ENCODE results near the gene GRID1. TPM values are rescaled to one million over a fixed set of nuclear protein-coding genes. Genes with fewer than 3 reads are reported as not detected.

The GRID1 gene
- total RNA-seq, 1 experiment from 2014 or later: not detected

DNA sequence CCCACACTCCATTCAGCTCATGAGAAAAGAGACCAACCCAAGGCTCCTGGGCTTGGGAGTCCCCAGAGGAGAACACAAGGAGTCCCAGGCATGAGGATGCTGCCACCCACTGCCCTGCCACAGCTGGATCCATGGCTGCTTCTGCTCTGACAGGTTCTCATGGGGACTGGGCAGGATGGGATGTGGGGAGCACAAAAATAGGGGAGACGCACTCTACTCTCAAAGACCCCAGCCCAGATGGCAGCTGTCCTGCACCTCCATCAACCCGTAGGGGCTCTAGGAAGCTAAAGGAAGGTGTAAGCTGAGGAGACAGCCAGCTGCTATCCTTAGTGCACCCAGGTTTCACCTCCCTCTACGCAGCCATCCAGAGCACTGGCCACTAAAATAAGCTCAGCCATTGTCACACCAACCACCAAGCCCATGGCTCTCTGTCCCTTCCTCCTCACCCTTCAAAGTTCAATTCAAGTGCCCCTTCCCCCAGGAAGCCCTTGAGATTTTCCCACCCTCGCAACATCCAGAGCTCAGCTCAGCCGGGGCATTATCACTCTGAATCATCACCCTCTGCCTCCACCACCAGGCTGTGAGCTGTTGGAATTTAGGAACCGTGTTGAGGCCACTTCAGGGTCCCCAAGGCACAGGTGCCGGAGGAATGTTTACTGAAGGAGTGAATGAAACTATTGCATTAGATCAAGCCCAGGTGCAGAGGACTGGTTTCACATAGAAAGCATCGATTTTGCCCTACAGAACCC, 142.1 kb downstream of the GRID1 start:
- Histone ChIP-seq H3K9me3 (ENCODE audit: insufficient read depth, low read depth) (no peaks in the 10 kb centered on the region), H3K79me2 (ENCODE audit: low read depth) (no peaks in the 10 kb centered on the region), H3K27ac (no peak overlapping the region), H3K4me2 (no peak overlapping the region), H3F3A (ENCODE audit: insufficient read depth, low read depth) (no peaks in the 10 kb centered on the region), H2AFZ (no peak overlapping the region), H3K9me2 (ENCODE audit: insufficient read depth) (no peaks in the 10 kb centered on the region), H3K4me3 (no peak overlapping the region), H3K36me3 (ENCODE audit: low read depth) (no peaks in the 10 kb centered on the region), H3K27me3 (ENCODE audit: insufficient read depth, low read depth) (peaks cover 6% of the 10 kb centered on the region; the same call in 1 of the 2 replicates), H4K20me1 (ENCODE audit: insufficient read depth) (no peaks in the 10 kb centered on the region), H3K4me1 (replicated peaks; ENCODE audit: insufficient read depth) (no peaks in the 10 kb centered on the region)
- DNase-seq: no peak
- no TSS peak for BruUV-seq (replicated peaks)
- intact Hi-C loops (cut with micrococcal nuclease; ENCODE audit: unreplicated experiment): no loop called here
- ChIA-PET POLR2A (ENCODE audit: unreplicated experiment) (no interaction called here), CTCF (no interaction called here)
- TF ChIP-seq EZH2 (IDR thresholded peaks at IDR 0.05; ENCODE audit: low read depth) (no peak), CTCF (conservative IDR thresholded peaks at IDR 0.05) (no peak)

DNA sequence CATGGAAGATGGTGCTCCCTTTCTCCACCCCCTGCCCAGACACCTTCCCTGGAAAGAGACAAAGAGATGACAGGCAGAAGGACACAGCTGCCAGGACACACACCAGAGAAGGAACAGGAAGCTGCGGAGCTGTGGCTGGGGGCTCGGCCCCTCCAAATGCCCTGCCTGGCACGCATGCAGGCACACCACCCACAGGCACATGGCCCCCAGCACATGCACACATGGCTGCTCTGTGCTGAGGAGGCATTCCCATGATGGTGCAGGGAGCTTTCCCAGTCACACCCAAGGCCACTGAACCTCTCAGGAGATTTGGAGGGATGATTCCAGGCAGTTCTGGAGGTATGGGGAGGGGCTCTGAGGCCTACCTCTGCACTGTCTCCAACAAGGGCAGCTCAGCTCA, 143.3 kb downstream of the GRID1 start:
- intact Hi-C loops (cut with micrococcal nuclease; ENCODE audit: unreplicated experiment): no loop called here
- H3K27ac ChIP-seq: no peak overlapping the region

DNA sequence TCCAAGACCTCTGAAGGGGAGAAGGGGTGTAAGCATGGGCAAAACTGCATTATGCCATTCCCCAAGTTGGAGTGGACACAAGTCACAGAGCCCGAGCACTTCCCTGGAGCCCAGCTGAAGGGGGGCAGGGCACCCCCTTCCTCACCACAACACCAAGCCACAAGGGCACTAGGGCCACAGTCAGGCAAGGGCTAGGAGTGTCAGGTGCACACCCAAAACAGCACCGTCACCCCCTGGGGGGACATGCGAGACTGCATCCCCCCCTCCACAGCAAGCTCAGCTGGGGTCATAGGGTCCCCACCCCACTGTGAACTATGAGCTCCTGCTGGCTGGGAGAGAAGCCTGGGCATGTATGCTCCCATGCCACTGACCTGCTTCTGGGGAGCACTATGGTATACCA, 143.9 kb downstream of the GRID1 start:
- Histone ChIP-seq H3K9me3 (ENCODE audit: insufficient read depth, low read depth) (no peaks in the 10 kb centered on the region), H4K20me1 (ENCODE audit: insufficient read depth) (no peaks in the 10 kb centered on the region), H3K4me3 (no peak overlapping the region), H3K4me2 (no peak overlapping the region), H3K79me2 (ENCODE audit: low read depth) (no peaks in the 10 kb centered on the region), H3K36me3 (ENCODE audit: low read depth) (no peaks in the 10 kb centered on the region), H3K9me2 (ENCODE audit: insufficient read depth) (no peaks in the 10 kb centered on the region), H3F3A (ENCODE audit: insufficient read depth, low read depth) (no peaks in the 10 kb centered on the region), H3K27ac (no peak overlapping the region), H2AFZ (no peak overlapping the region), H3K27me3 (ENCODE audit: insufficient read depth, low read depth) (peaks cover 6% of the 10 kb centered on the region; the same call in 1 of the 2 replicates), H3K4me1 (replicated peaks; ENCODE audit: insufficient read depth) (no peaks in the 10 kb centered on the region)
- DNase-seq: no peak
- no TSS peak for BruUV-seq (replicated peaks)
- ChIA-PET POLR2A (ENCODE audit: unreplicated experiment) (no interaction called here), CTCF (no interaction called here)
- TF ChIP-seq CTCF (conservative IDR thresholded peaks at IDR 0.05) (no peak), EZH2 (IDR thresholded peaks at IDR 0.05; ENCODE audit: low read depth) (no peak)
- intact Hi-C loops (cut with micrococcal nuclease; ENCODE audit: unreplicated experiment): no loop called here

More for the DNA sequence above, 143.3 kb downstream of the GRID1 start:
- Histone ChIP-seq H3K9me3 (ENCODE audit: insufficient read depth, low read depth) (no peaks in the 10 kb centered on the region), H3K4me3 (no peak overlapping the region), H3K79me2 (ENCODE audit: low read depth) (no peaks in the 10 kb centered on the region), H3K36me3 (ENCODE audit: low read depth) (no peaks in the 10 kb centered on the region), H3K4me2 (no peak overlapping the region), H3K9me2 (ENCODE audit: insufficient read depth) (no peaks in the 10 kb centered on the region), H4K20me1 (ENCODE audit: insufficient read depth) (no peaks in the 10 kb centered on the region), H3K27me3 (ENCODE audit: insufficient read depth, low read depth) (peaks cover 6% of the 10 kb centered on the region; the same call in 1 of the 2 replicates), H3K4me1 (replicated peaks; ENCODE audit: insufficient read depth) (no peaks in the 10 kb centered on the region), H3F3A (ENCODE audit: insufficient read depth, low read depth) (no peaks in the 10 kb centered on the region), H2AFZ (no peak overlapping the region)
- DNase-seq: no peak
- ChIA-PET CTCF (no interaction called here), POLR2A (ENCODE audit: unreplicated experiment) (no interaction called here)
- BruUV-seq (replicated peaks): no TSS peak
- no peak for TF ChIP-seq EZH2 (IDR thresholded peaks at IDR 0.05; ENCODE audit: low read depth)

DNA sequence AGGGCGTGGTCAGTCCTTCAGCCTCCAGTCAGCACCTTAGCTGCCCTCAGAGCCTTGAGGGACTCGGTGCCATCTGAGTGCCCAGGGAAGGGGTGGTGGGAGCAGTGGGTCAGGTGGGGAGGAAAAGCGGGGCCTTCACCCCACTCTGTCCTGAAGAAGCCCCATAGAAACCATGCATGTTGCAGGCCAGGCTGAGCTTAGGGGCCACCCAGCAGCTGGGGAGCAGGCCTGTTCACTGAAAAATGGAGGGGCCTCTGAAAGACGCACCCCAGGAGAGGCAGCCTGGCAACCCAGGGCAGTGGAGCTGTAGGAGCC, 144.3 kb downstream of the GRID1 start:
- H3K27me3 ChIP-seq (ENCODE audit: insufficient read depth, low read depth): peaks cover 6% of the 10 kb centered on the region; the same call in 1 of the 2 replicates
- H3K4me1 ChIP-seq (replicated peaks; ENCODE audit: insufficient read depth): no peaks in the 10 kb centered on the region
- H3F3A ChIP-seq (ENCODE audit: insufficient read depth, low read depth): no peaks in the 10 kb centered on the region
- POLR2A ChIA-PET (ENCODE audit: unreplicated experiment): no interaction called here
- no peak overlapping the region for H2AFZ ChIP-seq
- H3K27ac ChIP-seq: no peak overlapping the region
- CTCF ChIA-PET: no interaction called here
- no peaks in the 10 kb centered on the region for H3K79me2 ChIP-seq (ENCODE audit: low read depth)
- no peak for DNase-seq
- intact Hi-C loops (cut with micrococcal nuclease; ENCODE audit: unreplicated experiment): no loop called here
- no peaks in the 10 kb centered on the region for H3K9me3 ChIP-seq (ENCODE audit: insufficient read depth, low read depth)
- no TSS peak for BruUV-seq (replicated peaks)
- no peak overlapping the region for H3K4me3 ChIP-seq
- H4K20me1 ChIP-seq (ENCODE audit: insufficient read depth): no peaks in the 10 kb centered on the region
- H3K36me3 ChIP-seq (ENCODE audit: low read depth): no peaks in the 10 kb centered on the region
- no peaks in the 10 kb centered on the region for H3K9me2 ChIP-seq (ENCODE audit: insufficient read depth)
- TF ChIP-seq EZH2 (IDR thresholded peaks at IDR 0.05; ENCODE audit: low read depth): no peak
- TF ChIP-seq CTCF (conservative IDR thresholded peaks at IDR 0.05): no peak
- H3K4me2 ChIP-seq: no peak overlapping the region
